Chondrocyte (in vitro differentiated cells): ENCODE measurements around the gene ACSS3. TPM values are rescaled to one million over a fixed set of nuclear protein-coding genes. Genes with fewer than 3 reads are reported as not detected.

ENCODE experiments used
- DNase-seq: peaks from one replicate; pipeline ENCODE4 v3.0.0; 2021; ENCODE audit warnings: mixed read lengths, low spot score
- H3K27ac Mint-ChIP-seq: one replicate; pipeline ENCODE4 v1.8.0; 2021; ENCODE audit warnings: mild to moderate bottlenecking, moderate library complexity, mixed read lengths; ENCODE audit not compliant: unreplicated experiment
- H3K27me3 Mint-ChIP-seq: 2 replicates; pipeline ENCODE4 v1.8.0; 2021; ENCODE audit warnings: low read depth, mixed read lengths
- H3K36me3 Mint-ChIP-seq: 2 replicates; pipeline ENCODE4 v1.8.0; 2021; ENCODE audit warnings: low read depth, mixed read lengths
- H3K4me1 Mint-ChIP-seq: 2 replicates; pipeline ENCODE4 v1.8.0; 2021; ENCODE audit warnings: low read depth, mild to moderate bottlenecking, mixed read lengths
- H3K4me3 Mint-ChIP-seq: one replicate; pipeline ENCODE4 v1.8.0; 2021; ENCODE audit warnings: mild to moderate bottlenecking, moderate library complexity, mixed read lengths; ENCODE audit not compliant: unreplicated experiment
- H3K9me3 Mint-ChIP-seq: 2 replicates; pipeline ENCODE4 v1.8.0; 2021; ENCODE audit warnings: low read depth, mixed read lengths
- total RNA-seq: library from RNA; stranded (reverse); gene quantifications from 3 replicates; pipeline ENCODE4 v1.2.1, GENCODE V29; 2021
- TF ChIP-seq, protein P1 (sequence below): fragments of 200-600 bp; sonication (generic); IDR thresholded peaks from 2 replicates; pipeline ENCODE4 v1.5.0; 2021; ENCODE audit warnings: antibody characterized with exemption, mild to moderate bottlenecking, moderate library complexity

The ACSS3 gene
- total RNA-seq, 1 donor from 2014 or later, result 2.2 TPM

DNA sequence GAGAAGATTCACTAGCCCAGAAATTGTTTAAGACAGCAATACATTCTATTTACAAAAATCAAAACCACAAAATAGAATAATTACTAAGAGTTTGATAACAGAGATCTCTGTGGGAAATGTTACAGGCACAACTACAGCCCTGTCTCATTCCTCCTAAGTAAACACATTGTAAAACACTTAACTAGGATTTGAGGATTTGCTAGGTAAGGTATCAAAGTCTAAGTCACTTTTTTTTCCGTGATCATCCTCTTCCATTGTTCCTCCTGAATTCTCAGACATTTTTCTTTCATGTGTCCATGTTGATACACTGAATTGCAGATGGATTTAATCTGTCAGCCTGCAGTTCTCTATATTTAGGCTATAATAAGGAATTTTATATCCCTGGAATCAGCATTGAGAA, 127.5 kb downstream of the ACSS3 start:
- TF ChIP-seq, protein P1, sequence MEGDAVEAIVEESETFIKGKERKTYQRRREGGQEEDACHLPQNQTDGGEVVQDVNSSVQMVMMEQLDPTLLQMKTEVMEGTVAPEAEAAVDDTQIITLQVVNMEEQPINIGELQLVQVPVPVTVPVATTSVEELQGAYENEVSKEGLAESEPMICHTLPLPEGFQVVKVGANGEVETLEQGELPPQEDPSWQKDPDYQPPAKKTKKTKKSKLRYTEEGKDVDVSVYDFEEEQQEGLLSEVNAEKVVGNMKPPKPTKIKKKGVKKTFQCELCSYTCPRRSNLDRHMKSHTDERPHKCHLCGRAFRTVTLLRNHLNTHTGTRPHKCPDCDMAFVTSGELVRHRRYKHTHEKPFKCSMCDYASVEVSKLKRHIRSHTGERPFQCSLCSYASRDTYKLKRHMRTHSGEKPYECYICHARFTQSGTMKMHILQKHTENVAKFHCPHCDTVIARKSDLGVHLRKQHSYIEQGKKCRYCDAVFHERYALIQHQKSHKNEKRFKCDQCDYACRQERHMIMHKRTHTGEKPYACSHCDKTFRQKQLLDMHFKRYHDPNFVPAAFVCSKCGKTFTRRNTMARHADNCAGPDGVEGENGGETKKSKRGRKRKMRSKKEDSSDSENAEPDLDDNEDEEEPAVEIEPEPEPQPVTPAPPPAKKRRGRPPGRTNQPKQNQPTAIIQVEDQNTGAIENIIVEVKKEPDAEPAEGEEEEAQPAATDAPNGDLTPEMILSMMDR, result no peak
- Mint-ChIP-seq H3K27ac (no peak overlapping the region), H3K4me3 (no peak overlapping the region), H3K36me3 (no peaks in the 10 kb centered on the region), H3K9me3 (no peaks in the 10 kb centered on the region), H3K4me1 (peaks cover 11% of the 10 kb centered on the region), H3K27me3 (no peaks in the 10 kb centered on the region)
- no peak for DNase-seq

- no peaks in the 10 kb centered on the region for H3K9me3 Mint-ChIP-seq
- no peak for DNase-seq
- no peaks in the 10 kb centered on the region for H3K36me3 Mint-ChIP-seq
- no peak overlapping the region for H3K4me3 Mint-ChIP-seq
- H3K27me3 Mint-ChIP-seq, result no peaks in the 10 kb centered on the region
- H3K27ac Mint-ChIP-seq, result no peak overlapping the region
- H3K4me1 Mint-ChIP-seq, result peaks cover 11% of the 10 kb centered on the region
- TF ChIP-seq, protein P1, result no peak
These were observed 128.6 kb downstream of the ACSS3 start for GRCh38 chr12:81206429-81206828.

DNA sequence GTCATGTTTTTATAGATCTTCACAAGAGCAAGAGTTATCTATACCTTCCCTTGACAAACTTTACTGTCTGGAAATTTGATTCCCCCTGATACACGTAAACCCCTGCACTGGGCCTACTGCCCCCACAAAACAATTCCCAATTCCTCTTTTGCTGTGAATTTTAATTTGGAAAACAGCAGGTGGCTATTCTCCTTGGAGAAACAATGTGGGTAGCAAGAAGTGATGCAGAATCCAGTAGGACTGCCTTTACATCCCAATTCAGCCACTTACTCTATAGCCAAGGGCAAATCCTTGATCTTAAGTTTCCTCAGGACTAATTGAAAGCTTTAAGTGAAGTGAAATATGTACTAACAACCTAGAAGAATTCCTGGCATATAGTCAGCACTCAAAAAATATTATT, 129.3 kb downstream of the ACSS3 start:
- Mint-ChIP-seq H3K27ac (no peak overlapping the region), H3K36me3 (no peaks in the 10 kb centered on the region), H3K9me3 (no peaks in the 10 kb centered on the region), H3K4me3 (no peak overlapping the region), H3K4me1 (peaks cover 11% of the 10 kb centered on the region), H3K27me3 (no peaks in the 10 kb centered on the region)
- DNase-seq, result no peak
- TF ChIP-seq, protein P1, result no peak

- Mint-ChIP-seq H3K4me3 (no peak overlapping the region), H3K27me3 (no peaks in the 10 kb centered on the region), H3K4me1 (peaks cover 11% of the 10 kb centered on the region), H3K9me3 (no peaks in the 10 kb centered on the region), H3K36me3 (no peaks in the 10 kb centered on the region), H3K27ac (no peak overlapping the region)
- TF ChIP-seq, protein P1, result no peak
- no peak for DNase-seq
These were observed 129.8 kb downstream of the ACSS3 start for GRCh38 chr12:81207664-81208063.

GRCh38 chr12:81208187-81208911, 130.5 kb downstream of the ACSS3 start:
- Mint-ChIP-seq H3K27me3 (no peaks in the 10 kb centered on the region), H3K36me3 (no peaks in the 10 kb centered on the region), H3K4me1 (peaks cover 11% of the 10 kb centered on the region), H3K4me3 (no peak overlapping the region), H3K27ac (no peak overlapping the region), H3K9me3 (no peaks in the 10 kb centered on the region)
- DNase-seq, result no peak
- TF ChIP-seq, protein P1, result no peak
